HT1080 (cell line): ENCODE results near the gene SMPD2. TPM values are rescaled to one million over a fixed set of nuclear protein-coding genes. Genes with fewer than 3 reads are reported as not detected.
A peak's percentile ranks its signal among the peaks of the same experiment; 100 is the strongest.

Experiments used
- DNase-seq: peaks from one replicate; pipeline ENCODE4 v3.0.0-alpha.2; 2015; ENCODE audit warnings: low read depth
- total RNA-seq: library from RNA; depleted of rRNA; stranded (reverse); fragments of >200 nt; shearing (Covaris generic); gene quantifications from 2 replicates; pipeline ENCODE4 v1.2.3, GENCODE V29; 2014

Gene SMPD2
- total RNA-seq, 1 experiment from 2014 or later, result 14.9 TPM

DNA sequence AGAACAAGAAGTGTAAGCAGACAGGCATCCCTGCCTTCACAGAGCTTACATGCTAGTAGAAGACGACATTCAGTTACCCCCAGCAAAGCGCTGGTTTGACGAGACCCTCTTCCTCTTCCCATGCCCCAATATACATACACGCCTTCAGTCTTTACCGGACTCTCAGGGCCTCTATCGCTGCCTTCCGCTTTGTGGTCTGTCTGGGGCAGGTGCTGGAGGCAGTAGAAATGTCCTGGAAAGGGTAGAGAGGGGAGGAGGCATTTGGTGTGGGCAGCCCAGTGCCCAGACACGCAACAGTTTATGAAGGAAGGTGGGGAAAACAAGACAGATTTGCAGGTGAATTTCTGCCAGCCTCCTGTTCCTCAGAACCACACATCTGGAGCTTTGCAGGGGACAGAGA lies 6.0 kb downstream of the SMPD2 start:
- no peak for DNase-seq

DNA sequence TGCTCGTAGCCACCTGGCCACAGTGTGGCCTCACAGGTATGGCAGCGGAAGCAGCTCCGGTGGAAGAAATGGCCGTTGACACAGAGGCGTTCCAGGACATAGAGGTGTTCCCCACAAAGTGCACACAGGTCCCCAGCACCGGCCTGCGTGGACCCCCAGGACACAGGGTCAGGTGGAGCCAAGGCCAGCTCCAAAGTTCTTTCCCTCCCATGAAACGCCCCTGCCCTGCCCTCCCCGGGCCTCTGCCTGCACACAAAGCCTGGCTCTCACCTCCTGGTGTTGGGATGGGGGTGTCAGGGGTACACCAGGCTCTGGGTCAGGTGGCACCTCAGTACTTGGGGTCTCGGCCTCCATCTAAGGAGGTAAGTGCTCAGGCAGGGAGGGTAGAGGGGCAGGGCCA lies 6.6 kb downstream of the SMPD2 start:
- no peak for DNase-seq

DNA sequence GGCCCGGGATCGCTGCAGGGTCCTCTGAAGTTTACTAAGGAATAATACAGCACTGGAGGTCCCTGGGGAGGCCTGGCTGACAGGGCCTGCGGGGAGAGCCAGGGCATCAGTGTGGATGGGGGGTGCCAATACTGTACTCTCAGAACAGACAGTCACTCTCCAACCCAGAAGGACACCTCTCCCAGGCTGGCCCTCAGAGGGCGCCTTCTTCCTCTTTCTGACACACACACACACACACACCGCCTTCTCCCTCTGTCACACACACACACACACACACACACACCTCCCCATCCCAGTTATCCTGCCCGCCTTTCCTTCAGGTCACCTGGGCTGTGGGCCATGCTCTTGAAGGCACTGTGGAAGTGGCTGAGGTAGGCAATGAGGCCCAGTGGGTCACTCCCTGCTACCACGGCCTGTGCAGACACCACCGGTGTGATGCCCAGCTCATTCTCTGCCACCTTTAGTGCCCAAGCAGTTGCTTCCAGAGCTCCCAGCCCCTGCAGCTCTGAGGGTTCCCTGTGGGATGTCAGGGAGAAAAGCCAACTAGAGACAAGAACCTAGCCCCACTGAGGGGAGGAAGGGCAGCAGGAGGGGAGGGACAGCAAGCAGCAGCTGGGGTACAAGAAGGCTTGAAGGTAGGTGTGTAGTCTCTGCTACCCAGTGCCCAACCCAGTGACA lies 7.5 kb downstream of the SMPD2 start:
- DNase-seq, result peak; percentile 28

DNA sequence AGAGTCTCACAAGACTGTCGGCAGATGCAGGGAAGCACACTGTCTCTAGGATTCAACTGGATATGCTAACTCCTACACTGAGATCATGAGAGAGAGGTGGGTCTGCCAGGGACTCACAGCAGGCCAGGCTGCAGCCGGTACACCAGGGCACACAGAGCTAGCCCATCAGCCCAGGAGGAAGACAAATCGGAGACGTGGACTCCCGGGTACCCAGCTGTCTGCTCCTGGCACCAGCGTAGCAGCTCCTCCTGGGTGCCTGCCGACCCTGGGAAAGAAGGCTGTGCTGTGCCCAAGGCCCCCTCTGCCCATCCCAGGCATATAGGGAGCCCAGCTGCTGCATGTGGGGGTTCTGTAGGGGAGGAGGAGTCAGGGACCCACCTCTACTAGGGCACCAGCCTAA lies 8.1 kb downstream of the SMPD2 start:
- DNase-seq, result no peak

DNA sequence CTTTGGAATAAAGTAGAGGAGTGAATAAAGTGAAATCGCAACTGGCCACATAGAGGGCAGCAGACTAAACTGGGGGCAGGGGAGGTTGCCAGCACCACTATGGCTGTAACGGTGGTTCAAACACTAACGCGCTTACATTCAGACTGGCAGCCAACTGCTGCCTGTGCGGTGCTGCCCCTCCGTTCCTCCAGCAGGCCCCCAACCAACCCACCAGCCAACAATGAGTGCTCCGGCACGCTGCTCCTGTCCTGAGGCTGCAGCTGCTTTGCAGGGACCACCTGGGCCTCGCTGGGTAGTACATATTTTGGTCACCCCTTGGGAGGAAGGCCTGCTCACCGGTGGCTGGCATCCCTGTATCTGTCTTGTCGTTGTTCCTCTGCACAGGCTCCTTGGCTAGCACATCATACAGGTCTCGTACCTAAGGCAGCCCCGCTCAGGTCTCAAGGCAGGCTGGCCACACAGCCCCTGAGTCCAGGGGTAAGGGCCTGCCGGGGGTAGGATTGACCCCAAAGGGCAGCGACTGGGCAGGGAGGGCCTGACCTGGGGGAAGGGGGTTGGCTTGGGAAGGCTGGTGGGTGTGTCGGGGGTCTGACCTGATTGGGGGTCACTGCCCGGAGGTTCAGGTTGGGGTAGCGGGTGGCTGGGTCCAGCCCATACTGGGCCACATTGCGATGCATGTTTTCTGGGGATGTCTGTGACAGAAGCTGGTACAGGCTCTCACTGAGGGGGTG lies 8.7 kb downstream of the SMPD2 start:
- no peak for DNase-seq

DNA sequence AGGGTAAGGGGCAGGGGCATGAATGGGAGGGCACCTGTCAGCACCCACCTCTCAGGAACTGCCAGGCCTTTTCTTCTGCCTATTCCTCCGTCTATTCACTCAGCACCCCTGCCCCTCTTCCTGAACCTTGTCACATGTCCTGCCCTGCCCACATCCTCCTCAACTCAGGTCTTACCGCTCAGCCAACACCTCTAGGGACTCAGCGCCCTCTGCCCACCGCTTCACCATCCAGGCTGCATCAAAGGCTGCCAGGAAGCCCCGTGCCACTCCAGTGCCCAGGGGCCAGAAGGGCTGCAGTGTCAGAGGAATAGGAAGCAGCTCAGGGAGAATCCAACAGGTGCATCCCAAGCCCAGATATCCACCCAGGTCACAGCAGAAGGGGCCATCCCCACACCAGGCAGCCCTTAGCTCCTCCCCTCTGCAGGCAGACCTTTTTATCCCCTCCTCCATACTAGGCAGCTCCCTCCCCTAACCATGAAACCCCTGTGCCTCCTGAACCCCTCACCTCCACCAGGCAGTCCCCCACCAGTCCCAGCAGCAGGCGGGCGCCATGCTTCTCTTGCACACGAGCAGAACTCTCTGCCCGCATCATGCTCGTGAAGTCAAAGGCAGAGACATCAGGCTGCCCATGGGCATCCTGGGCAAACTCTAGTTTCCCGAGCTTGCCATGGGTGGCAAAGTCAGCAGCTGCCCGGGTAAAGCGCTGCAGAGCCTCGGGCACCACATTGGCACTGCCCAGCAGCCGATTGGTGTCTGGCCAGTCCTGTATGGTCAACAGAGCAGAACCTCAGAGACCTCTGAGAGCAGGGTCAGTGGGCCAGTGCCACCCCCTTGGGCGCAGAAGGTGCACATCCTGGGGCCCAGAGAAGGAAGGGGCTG lies 9.5 kb downstream of the SMPD2 start:
- DNase-seq, result no peak

DNA sequence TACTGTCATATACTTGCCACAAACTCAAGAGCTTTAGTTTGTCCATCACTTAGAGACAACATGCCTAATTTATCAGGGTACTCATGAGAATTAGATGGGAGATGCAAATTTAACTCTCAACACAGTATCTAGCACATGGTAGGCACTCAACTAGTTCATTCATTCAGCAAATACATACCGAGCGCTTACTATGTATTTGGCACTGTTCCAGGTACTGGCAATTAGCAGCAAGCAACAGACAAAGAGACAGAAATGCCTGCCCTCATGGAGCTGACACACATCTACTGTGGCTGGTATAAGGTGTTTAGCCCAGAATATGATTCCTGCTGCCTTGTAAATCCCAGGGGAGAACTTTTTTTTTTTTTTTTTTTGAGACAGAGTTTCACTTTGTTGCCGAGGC lies 10.3 kb downstream of the SMPD2 start:
- no peak for DNase-seq

DNA sequence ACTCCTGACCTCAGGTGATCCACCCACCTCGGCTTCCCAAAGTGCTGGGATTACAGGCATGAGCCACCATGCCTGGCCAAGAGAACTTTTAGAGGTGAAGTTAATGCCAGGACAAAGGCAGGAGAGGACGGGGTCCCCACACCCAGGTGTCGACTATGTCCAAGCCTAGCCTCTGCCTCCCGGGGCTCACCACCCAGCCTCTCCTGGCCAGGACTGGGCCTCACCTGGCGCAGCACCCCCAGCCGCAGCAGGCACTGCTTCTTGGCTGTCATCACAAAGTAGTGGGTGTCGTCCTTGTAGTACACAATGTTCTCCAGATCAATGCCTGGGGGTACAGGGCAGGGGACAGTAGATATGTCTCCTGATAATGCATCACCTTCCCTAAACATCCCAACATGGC lies 10.9 kb downstream of the SMPD2 start:
- no peak for DNase-seq

DNA sequence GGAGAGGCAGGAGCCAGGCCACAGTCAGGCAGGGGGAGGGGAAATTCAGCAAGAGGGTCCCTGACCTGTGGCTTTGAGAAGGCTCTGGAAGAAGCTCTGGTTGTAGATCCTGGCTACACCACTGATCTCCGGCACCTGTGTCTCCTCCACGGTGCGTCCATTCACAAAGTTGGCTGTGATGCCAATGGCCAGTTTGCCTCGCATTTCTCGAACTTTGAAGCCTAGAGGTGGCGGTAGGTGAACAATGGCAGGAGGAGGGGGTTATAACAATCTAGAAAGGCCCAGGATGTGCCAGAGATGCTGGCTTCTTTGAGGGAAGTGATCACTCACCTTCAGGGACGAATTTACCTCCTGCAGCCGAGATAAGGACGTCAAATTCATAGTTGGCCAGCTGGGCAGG lies 11.7 kb downstream of the SMPD2 start:
- no peak for DNase-seq

DNA sequence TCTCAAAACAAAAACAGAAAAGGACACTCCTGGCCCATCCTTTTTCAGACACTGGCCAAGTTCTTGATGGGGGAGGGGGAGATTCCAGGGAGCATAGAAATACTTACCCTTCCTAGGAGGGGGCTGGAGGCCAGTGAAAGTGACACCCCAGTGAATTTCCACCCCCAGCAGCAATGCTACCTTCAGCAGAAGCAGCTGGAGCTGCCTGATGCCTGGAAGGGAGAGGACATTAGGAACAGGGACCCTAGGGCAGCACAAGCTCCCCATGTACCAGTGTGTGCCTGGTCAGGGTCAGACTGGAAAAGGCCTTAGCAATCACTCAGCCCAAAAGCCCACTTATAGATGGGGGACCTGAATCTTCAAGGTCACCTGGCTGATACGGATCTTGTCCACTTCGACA lies 12.6 kb downstream of the SMPD2 start:
- no peak for DNase-seq

DNA sequence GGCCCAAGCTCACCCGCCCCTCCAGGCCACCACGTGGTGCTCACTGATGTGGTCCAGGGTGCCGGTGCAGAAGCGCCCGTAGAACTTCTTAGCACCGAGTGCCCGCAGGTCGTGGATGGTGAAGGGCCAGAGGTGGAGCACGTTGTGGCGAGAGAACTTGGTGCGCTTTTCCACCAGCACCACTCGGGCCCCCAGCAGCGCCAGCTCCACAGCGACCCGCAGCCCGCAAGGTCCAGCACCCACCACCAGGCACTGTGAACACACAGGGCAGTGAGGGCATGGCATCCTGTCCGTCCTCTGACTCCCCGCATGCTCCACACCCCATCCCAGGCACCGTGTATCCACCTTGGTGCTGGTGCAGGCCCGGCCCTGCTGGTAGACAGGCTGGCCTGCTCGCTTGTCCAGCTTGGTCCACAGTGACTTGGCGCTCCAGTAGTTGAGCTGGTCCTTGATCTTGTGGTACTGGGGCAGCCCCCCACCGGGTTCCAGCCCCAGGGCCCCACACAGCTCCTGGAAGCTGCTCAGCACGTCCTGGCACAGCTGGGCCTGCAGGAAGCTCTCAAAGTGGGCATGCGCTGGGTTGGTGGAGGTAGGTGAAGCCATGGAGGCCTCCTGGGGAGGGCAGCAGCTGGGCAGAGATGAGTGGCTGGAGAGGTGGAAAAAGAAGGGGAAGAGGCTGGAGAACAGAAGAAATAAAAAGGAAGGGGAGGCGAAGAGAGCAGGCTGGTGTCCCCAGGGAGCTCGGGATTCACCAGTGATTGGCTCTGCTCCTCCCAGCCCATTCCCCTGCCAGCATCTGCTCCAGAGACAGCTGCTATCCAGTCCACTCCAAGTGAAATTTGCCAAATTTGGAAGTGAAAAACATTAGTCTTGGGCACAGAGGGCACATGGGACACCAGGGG lies 13.3 kb downstream of the SMPD2 start:
- DNase-seq, result no peak

DNA sequence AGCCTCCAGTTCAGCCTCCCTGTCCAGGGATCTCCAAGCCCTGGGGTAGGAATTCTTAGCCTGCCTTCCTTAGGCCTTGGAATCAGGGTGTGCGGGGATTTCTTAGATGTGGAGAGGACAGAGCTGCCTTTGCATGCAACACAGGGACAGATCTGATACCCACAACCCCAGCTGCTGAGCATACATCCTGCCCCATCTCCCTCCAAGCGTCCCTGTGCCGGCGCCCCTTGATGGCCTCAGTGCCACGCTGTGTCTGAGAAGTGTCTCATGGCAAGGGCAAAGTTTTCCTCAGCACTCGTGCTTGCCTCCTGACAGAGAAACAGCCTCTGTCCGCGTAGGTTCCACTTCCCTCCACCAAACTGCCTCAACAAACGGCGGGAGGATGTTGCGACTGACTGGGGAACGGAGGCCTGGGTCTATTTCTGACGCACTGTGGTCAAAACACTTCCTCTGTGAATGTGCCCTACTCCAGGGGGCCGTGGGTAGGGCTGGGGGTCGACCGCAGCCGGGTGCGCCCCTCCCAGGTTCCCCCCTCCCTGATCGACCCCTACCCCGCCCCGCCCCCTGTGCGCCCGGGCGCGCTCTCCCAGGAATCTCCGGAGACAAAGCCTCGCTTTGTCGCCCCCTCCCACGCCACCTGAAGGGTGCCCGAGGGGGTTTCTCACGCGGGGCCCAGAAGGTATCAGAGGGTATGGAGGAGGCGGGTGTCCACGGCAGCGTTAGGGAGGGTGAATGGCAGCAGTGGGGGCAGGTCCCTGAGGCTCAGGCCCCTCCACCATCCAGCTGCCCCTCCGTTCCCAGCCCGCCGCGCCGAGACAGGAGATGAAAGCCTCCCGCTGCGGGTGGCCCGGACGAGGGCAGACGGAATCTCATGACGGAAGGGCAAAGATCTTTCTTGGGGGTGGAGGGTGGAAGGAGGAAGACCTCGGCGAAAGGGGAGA lies 14.2 kb downstream of the SMPD2 start:
- DNase-seq, result no peak

DNA sequence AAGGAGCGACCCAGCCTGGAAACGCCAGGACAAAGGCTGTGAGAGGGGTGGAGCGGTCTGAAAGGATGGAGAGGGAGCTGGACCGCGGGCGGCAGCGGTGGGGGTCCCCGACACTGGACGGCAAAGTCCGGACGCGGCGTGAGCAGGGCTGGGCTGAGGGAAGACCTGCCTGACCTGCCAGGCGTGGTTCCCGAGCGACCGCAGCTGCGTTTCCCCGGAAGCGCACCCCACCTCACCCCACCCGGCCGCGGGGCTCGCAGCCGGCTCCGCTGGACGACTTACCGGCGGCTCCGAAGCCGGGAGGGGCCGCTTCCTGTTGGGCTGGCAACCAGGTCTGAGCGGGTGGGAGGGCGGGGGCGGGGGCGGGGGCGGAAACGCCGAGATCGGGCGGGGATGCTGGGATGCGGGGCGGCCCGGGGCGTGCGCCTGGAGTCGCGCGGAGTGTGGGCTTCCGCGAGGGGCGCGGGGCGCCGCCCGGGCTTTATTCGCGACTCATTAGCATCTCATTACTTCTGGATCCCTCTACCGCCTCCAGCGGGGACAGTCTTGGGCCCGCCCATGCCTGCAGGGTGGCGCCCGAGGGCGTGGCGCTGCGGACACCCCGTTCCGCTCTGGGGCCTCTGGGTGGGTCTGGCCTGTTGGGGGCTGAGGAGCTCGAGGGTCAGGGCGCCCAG lies 15.1 kb downstream of the SMPD2 start, which contains the start of gene MICAL1:
Gene MICAL1 (minus strand): TSS at position 336 of the 674 bp plus-strand sequence. CDS start 1,576 bp downstream, outside the sequence.
- peak; percentile 77 for DNase-seq

DNA sequence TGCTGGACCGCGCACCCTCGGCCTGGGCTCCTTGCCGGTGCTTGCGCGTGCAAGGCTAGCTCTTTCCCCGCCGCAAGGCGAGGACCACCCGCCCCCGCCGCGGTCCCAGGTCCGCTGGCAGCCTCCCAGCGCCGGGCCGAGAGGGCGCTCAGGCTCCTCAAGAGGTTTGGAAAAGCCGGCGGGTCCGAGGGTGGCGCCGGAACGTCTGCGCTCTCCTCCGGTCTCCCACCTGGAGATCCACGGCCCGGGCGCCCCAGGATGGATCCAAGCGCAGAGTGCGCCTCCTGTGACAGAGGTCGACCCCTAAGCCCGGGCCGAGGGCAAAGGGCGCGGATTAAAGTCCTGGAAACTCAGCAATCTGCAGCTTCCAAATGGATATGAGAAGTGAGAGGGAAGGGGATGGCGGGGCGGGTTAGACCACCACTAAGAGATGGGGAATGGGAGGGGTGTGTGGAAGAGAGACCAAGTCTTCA lies 15.6 kb downstream of the SMPD2 start:
- no peak for DNase-seq

DNA sequence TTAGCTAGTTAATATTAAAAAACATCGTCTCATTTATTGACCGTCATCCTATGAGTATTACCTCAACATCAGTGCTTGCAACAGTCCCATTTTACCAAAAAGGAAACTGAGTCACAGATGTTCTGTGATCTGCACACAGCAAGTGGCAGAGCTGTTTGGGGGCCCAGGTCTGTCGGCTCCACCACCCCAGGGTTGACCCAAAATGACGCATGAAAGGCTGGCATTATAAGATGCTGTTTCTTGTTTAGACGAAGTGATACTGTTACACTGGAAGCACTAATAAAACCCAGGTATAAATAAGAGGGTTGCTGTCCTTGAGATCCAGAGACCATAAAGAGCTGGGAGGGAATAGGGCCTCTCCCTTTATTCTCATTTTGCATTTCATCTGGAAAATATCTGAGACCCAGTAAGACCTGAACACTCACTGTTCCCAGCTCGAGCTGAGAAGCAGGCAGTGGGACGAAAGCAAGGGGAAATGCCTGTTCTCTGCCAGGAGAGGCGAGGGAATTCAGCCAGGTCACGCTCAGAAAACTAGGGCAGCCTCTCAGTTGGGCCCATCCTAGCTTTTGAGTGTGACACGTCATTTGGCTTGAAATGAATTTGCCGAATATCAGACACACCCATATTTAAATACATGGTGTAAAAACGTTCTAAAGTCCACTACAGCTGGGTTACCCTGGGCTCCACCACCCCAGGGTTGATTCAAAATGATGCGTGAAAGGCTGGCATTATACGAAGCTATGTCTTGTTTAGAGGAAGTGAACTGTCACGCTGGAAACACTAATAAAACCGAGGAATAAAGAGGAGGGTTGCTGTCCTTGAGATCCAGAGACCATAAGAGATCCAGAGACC lies 16.4 kb downstream of the SMPD2 start:
- DNase-seq, result no peak

DNA sequence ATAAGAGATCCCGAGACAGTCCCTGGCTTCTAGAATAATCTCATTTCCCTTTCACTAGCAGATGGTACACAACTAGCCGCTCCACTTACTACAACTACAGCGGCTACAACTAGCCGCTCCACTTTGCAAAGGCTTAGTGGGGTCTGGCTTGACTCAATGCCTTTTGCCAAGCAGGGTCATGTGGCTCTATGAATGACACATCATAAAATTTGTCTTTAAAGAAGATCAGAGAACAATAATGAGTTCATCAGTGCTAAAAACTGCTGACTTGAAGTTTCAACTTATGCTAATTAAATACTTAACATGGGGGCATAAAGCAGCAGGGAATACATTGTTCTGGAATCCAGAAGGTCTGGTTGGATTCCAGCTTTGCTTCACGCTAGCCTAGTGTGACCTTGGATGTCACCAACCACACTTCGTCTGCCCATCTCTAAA lies 17.1 kb downstream of the SMPD2 start:
- no peak for DNase-seq

DNA sequence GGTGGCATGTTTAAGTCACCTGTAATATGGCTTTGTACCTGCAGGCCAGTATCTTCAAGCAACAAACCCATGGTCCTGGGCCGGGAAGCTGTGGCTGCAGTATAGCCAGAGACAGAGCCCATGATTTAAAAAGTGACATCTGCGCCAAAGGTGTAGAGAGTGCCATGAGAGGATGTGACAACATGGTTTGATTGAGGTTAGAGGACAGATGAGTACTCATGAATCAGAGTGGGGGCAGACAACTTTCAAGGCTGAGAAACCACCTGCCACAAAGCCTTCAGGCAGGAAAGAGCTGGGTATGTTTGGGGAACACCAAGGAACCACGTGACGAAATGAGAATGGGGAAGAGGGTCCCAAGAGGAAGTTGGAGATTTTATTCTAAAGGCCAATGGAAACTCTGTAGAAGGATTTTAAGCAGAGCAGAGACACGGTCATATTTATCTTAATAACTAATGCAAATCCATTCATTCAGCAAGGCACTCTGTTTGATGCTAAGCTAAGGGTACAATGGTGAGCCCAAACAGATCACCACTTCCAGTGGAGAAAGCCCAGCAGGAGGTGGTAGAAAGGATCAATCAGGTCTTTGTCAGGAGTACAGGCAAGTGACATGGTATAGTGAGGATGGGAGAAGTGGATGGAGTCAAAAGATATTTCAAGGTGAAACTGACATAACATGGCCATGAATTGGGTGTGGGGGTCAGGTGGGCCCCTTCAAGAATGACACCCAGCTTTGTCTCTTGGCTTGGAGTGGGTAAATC lies 18.4 kb downstream of the SMPD2 start:
- DNase-seq, result peak; percentile 35
